ENCODE data around the gene CACNG4. TPM values are rescaled to one million over a fixed set of nuclear protein-coding genes. Genes with fewer than 3 reads are reported as not detected.

The CACNG4 gene
- polyA plus RNA-seq, 3 donors, result not detected

- Mint-ChIP-seq H3K27me3 (ENCODE audit: low read depth in 3 of 3) (peaks cover 17 to 25% (median 18%) of the 10 kb centered on the region in 3 donors), H3K4me1 (no peaks in the 10 kb centered on the region), H3K36me3 (no peaks in the 10 kb centered on the region), H3K9me3 (no peaks in the 10 kb centered on the region), H3K4me3 (no peak overlapping the region), H3K27ac (no peak overlapping the region)
- Histone ChIP-seq H3K9me3 (replicated peaks in 1 of 2; ENCODE audit: control insufficient read depth in 1 of 2, insufficient read depth in 1 of 2, low read length in 2 of 2) (no peaks in the 10 kb centered on the region), H3K4me1 (ENCODE audit: control insufficient read depth in 1 of 2, insufficient read depth in 2 of 2, low read length in 2 of 2) (no peaks in the 10 kb centered on the region), H4K20me1 (ENCODE audit: insufficient read depth, low read length) (no peaks in the 10 kb centered on the region), H2AFZ (ENCODE audit: insufficient read depth, low read depth, low read length, poor library complexity, severe bottlenecking) (no peak overlapping the region), H3K79me2 (ENCODE audit: insufficient read depth, low read length) (no peaks in the 10 kb centered on the region), H3K27me3 (ENCODE audit: control insufficient read depth in 2 of 2, insufficient read depth in 2 of 2, low read length in 2 of 2) (no peaks in the 10 kb centered on the region), H3K4me2 (replicated peaks; ENCODE audit: extremely low read depth, low read length, poor library complexity, severe bottlenecking) (no peak overlapping the region), H3K9ac (ENCODE audit: insufficient read depth, low read length, poor library complexity, severe bottlenecking) (no peak overlapping the region), H3K36me3 (replicated peaks in 1 of 2; ENCODE audit: control insufficient read depth in 1 of 2, insufficient read depth in 2 of 2, low read length in 2 of 2) (no peaks in the 10 kb centered on the region), H3K4me3 (replicated peaks in 1 of 3; ENCODE audit: low read depth in 2 of 3, low read length in 3 of 3) (no peak overlapping the region), H3K27ac (ENCODE audit: low read depth in 1 of 2, low read length in 2 of 2) (no peak overlapping the region)
- intact Hi-C loops (cut with micrococcal nuclease), result no loop called here
- no peak for TF ChIP-seq CTCF (IDR thresholded peaks at IDR 0.05)
- WGBS (ENCODE audit: insufficient coverage), result 100% methylated on average over 2 of the region's 3 CpGs
- DNase-seq, result no peak
Measured at GRCh38 chr17:66975188-66975587, 10.7 kb downstream of the CACNG4 start.

- no peak for DNase-seq
- H4K20me1 ChIP-seq (ENCODE audit: insufficient read depth, low read length), result no peaks in the 10 kb centered on the region
- WGBS (ENCODE audit: insufficient coverage), result 41% methylated on average over 13 of the region's 14 CpGs
- intact Hi-C loops (cut with micrococcal nuclease), result no loop called here
- no peaks in the 10 kb centered on the region for H3K9me3 ChIP-seq (replicated peaks in 1 of 2; ENCODE audit: control insufficient read depth in 1 of 2, insufficient read depth in 1 of 2, low read length in 2 of 2)
- Mint-ChIP-seq H3K27ac (no peak overlapping the region), H3K27me3 (ENCODE audit: low read depth in 3 of 3) (peaks cover 12 to 25% (median 19%) of the 10 kb centered on the region in 3 donors), H3K4me3 (no peak overlapping the region), H3K36me3 (no peaks in the 10 kb centered on the region), H3K9me3 (no peaks in the 10 kb centered on the region), H3K4me1 (no peaks in the 10 kb centered on the region)
- no peak overlapping the region for H2AFZ ChIP-seq (ENCODE audit: insufficient read depth, low read depth, low read length, poor library complexity, severe bottlenecking)
- no peaks in the 10 kb centered on the region for H3K79me2 ChIP-seq (ENCODE audit: insufficient read depth, low read length)
- H3K4me3 ChIP-seq (replicated peaks in 1 of 3; ENCODE audit: low read depth in 2 of 3, low read length in 3 of 3), result no peak overlapping the region
- H3K9ac ChIP-seq (ENCODE audit: insufficient read depth, low read length, poor library complexity, severe bottlenecking), result no peak overlapping the region
- H3K27me3 ChIP-seq (ENCODE audit: control insufficient read depth in 2 of 2, insufficient read depth in 2 of 2, low read length in 2 of 2), result no peaks in the 10 kb centered on the region
- no peaks in the 10 kb centered on the region for H3K4me1 ChIP-seq (ENCODE audit: control insufficient read depth in 1 of 2, insufficient read depth in 2 of 2, low read length in 2 of 2)
- no peak for TF ChIP-seq CTCF (IDR thresholded peaks at IDR 0.05)
- H3K4me2 ChIP-seq (replicated peaks; ENCODE audit: extremely low read depth, low read length, poor library complexity, severe bottlenecking), result no peak overlapping the region
- H3K36me3 ChIP-seq (replicated peaks in 1 of 2; ENCODE audit: control insufficient read depth in 1 of 2, insufficient read depth in 2 of 2, low read length in 2 of 2), result no peaks in the 10 kb centered on the region
- H3K27ac ChIP-seq (ENCODE audit: low read depth in 1 of 2, low read length in 2 of 2), result no peak overlapping the region
Measured at GRCh38 chr17:66975614-66976378, 11.3 kb downstream of the CACNG4 start.

All from CD14-positive monocyte (primary cell).